HG03457 (cell line): Measurements from ENCODE around the gene AKIP1.
A peak's percentile ranks its signal among the peaks of the same experiment; 100 is the strongest.
"Not testable (repeated sequence)": the region's sequence is repeated elsewhere in the genome, so short reads cannot be mapped to it uniquely, and the experiment has no call there.

ENCODE experiments used
- ATAC-seq: cut with Tn5 transposase; IDR thresholded peaks from one replicate; pipeline ENCODE4 v1.9.1; 2021; ENCODE audit warnings: moderate number of reproducible peaks; ENCODE audit not compliant: unreplicated experiment

AKIP1 gene, protein sequence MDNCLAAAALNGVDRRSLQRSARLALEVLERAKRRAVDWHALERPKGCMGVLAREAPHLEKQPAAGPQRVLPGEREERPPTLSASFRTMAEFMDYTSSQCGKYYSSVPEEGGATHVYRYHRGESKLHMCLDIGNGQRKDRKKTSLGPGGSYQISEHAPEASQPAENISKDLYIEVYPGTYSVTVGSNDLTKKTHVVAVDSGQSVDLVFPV

DNA sequence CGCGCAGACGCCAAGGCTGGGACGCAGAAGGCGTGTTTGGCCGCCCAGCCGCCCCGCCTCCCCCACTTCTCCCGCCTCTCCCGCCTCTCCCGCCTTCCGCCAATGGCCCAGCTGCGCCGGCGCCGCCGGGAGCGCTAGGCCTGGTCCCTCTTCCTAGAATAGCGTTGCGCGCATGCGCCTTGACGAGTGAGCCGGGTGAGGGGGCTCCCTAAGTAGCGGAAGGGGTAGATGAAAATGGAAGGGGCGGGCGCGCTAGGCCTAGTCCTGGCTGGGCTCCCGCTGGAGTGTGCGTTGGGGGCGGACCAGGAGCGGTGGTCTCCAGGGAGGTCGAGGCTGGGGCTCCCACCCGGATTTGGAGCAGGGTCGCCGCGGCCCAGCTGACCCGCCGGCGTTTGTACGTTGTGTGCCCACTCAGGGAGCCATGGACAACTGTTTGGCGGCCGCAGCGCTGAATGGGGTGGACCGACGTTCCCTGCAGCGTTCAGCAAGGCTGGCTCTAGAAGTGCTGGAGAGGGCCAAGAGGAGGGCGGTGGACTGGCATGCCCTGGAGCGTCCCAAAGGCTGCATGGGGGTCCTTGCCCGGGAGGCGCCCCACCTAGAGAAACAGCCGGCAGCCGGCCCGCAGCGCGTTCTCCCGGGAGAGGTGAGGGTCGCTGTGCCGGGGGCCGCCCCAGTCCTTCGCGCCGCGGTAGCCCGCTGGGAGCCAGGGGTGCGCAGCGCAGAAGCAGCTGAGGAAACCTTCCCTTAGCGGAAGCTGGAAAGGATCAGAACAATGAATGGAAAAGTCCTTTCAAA lies at the start of gene AKIP1:
Gene AKIP1, plus strand, starts transcription at position 161 of the 795 bp plus-strand sequence. Its CDS starts 261 bp downstream, at position 422.
- peak; percentile 62 for ATAC-seq

DNA sequence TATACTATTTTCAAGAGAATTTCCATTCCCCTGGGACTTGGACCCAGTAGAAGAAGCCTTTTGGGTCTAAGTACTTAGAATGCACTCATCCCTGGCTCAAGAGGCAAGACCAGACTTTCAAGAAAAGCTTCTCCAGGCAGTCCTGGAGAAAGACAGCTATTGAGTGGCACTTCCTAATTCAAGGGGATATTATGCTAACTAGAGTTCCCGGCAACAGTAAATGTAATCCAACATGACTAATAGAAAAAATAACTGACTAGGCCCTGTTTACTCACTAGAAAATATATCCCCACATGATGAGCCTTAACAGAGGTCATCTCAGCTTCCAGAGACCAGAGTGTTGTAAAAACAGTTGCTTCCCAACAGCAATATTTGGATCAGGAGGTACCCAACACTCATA lies 47.2 kb upstream of the AKIP1 start:
- ATAC-seq: no peak

DNA sequence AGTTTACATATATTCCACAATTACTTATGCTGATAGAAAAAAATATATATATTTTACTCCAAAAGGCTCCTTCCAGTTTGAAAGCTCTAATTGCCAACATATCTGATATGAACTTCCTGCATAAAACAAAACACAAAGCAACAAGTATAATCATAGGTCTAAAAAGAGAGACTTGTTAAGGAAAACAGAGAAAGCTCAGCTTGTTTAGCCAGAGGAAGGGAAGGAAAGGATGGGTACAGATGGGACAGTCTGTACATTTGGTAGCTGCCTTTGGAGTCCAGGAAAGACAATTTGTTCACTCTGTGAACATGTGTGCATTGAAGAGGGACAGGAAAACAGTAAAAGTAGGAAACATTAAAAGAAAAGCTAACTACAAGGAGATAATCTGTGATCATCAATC lies 45.7 kb upstream of the AKIP1 start:
- no peak for ATAC-seq

DNA sequence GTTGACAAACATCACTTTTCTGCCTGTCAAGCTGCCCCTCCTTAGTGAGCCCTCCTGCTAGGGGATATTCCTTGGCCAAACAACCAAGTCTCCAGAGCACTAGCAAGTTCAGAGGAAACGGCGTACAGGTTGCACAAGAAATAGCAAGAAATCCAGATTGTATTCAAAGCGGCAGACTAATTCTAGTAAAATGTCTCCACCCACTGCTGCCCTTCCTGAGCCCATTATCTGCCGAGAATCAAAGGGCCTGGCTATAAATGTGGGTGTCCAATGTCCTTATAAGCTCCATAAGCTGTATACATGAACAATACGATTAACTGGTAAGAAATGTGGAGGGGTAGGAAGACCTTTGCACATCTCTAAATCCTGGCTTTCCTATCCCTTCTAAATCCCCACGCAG lies 44.0 kb upstream of the AKIP1 start:
- ATAC-seq: no peak

DNA sequence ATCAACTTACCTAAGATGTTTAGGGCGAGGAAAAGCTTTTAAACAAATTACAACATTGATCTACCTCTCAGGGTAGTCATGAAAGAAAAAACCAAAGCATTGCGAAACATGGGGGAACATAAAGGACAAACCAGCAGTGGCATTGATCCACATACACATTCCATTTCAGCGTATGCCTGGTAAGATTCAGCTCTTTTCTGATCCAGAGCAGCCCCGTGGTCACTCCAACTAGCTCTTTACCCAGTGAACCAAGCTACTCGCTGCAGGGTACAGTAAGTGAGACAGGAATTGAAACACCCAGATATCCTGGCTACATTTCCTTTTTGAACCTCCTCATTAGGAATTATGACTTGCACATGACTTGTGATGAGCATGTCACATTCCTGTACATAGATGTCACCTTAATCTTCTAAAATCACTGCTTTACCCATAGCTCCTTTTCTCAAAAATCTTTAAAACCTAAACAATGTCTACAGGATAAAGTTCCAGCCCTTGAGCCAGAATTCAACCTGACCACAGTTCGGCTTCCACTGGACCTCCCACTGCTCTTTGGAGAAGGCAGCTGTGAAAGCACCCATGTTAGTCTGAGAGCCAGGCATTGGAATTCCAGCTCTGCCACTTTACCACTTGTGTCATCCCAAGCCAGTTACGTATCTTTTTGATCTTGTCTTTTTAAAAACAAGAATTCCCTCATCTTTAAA lies 42.9 kb upstream of the AKIP1 start:
- no peak for ATAC-seq

DNA sequence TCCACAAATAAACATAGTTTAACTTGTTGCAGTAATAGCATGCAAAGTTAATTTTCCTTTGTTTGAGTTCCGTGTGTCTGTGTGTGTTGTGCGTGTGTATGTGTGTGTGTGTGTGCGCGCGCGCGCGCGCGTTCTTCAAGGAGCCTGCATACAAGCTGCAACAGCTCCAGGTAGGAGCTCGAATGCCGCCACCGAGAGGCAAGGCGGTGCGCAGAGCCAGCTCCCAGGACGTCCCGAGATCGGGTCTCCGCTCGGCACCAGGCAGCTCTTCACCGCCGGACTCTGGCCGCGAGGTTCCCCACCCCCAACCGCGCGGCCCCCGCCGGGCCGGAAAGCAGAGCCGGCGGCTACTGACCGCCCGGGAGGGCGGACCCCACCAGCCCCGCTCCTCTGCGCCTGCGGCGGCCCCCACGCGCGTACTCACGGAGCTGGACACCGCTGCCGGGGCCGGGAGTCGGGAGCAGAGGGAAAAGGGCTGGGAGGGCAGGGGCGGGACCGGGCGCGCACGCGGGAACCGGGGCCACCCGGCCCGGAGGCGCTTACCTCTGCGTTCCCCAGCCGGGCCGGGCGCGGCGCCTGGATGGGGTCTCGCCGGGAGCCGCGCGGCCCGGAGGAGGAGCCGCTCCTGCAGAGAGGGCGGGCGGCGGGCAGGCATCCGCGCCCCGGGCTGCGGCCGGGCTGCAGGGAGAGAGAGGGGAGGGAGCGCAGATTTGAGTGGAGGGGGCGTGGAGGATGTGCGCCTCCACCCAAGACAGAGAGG lies 40.4 kb upstream of the AKIP1 start:
- no peak for ATAC-seq

DNA sequence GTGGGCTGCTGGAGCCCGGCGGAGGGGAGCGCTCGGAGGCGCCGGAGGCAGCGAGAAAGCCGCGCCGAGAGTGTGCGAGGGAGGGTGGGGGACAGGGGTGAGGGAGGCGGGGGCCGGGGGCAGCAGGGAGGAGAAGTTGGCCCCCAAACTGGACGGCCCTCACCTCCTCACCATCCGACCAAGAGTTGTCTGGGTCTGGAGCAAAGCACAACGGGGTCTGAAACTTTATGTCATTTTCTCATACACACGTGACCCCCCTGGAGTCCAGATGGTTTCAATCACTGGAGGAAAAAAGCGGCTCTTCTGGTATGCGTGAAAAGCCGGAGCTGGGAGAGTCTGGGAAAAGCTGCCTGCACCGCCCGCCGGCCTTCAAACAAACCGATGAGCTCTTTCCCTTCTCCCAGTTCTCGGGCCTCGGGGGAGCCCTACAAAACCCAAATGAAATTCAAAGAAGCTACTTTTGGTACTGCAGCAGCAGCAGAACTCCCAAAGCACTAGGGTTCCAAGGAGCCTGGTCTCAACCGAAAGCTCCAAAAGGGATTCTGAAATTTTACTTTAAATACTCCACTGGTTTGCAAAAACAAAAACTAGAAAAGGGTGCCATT lies 39.7 kb upstream of the AKIP1 start:
- ATAC-seq: no peak

DNA sequence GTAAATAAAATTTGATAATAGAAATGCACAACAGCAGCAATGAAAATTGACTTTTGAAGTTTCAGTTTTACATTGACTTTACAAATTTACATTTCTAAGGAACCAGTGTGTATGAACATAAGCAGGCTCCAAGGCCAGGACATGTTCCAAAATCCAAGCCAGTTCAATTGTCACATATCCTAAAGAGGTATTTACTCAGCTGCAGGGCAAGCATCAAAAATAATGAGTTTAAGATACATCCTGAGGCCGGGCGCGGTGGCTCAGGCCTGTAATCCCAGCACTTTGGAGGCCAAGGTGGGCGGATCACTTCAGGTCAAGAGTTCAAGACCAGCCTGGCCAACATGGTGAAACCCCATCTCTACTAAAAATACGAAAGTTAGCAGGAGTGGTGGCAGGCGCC lies 39.0 kb upstream of the AKIP1 start:
- no peak for ATAC-seq

DNA sequence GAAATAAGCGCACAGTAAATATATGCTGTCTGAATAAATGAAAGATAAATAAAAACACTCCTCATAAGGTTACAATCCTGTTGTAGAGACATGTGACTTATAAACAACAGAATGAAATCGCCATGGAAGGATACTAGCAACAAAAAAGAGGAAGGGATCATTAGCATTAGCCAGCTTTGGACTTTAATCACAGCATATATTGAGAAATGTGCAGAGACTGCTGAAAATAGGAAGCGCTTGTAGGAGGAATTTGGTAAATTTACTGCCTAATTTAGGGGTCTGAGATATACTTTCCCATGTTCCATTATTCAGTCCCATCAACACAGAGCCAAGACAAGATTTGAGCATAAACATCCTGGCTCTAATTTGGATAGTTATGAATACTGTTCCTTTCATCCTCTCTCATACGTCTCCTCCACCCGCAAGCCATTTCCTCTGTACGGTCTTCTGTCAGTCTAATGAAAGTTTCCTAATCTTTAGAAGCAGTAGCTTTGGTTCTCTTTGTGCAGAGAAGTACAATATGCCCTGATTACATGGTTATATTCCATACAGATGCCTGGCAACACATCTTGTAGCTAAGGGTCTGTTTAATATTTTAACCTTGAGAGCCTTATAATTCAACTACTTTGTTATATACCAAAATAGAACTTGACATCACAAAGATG lies 37.1 kb upstream of the AKIP1 start:
- ATAC-seq: no peak

DNA sequence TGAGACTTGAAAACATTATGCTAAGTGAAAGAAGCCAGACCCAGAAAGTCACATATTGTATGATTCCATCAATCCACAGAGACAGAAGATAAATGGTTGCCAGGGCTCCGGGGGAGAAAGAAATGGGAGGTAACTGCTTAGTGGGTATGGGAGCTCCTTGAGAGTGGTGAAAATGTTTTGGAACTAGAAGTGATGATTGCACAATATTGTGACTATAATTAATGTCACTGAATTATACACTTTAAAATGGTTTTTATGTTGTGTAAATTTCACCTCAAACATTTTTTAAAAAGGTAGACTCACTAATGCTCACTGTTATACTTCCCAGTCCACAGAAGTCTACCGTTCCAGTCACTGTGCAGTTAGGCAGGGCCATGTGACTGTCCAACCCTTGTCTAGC lies 32.2 kb upstream of the AKIP1 start:
- ATAC-seq: no peak

DNA sequence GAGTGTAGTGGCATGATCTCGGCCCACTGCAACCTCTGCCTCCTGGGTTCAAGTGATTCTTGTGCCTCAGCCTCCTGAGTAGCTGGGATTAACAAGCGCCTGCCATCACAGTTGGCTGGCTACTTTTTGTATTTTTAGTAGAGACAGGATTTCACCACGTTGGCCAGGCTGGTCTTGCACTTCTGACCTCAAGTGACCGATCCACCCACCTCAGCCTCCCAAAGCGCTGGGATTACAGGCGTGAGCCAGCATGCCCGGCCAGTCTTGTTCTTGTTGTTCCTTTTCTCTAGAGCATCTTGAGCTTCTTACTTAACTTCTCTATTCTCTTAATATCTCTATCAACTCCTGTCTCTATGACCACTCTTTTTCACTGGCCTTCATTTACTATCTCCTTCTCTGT lies 29.4 kb upstream of the AKIP1 start:
- not testable (repeated sequence) for ATAC-seq

DNA sequence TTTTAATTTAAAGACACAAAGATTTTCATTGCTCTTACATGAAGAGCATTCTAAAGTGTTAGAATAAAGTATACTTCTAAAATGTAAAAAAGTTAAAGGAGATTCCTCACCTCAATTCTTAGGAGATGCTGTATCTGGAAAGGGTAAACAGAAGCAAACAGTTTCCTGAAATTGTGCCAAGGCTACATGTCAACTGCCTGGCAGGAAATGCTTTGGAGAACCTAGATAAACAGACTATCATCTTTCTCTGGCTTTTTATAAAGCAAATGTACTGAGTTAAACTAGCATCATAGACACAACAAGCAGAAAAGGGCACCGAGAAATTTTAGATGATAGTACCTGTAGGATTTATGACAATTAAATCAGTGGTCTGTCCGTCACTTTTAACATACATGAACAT lies 24.7 kb upstream of the AKIP1 start:
- no peak for ATAC-seq

DNA sequence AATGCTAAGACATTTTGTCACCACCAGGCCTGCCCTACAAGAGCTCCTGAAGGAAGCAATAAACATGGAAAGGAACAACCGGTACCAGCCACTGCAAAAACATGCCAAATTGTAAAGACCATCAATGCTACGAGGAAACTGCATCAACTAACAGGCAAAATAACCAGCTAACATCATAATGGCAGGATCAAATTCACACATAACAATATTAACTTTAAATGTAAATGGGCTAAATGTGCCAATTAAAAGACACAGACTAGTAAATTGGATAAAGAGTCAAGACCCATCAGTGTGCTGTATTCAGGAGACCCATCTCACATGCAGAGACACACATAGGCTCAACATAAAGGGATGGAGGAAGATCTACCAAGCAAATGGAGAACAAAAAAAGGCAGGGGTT lies 19.8 kb upstream of the AKIP1 start:
- not testable (repeated sequence) for ATAC-seq

DNA sequence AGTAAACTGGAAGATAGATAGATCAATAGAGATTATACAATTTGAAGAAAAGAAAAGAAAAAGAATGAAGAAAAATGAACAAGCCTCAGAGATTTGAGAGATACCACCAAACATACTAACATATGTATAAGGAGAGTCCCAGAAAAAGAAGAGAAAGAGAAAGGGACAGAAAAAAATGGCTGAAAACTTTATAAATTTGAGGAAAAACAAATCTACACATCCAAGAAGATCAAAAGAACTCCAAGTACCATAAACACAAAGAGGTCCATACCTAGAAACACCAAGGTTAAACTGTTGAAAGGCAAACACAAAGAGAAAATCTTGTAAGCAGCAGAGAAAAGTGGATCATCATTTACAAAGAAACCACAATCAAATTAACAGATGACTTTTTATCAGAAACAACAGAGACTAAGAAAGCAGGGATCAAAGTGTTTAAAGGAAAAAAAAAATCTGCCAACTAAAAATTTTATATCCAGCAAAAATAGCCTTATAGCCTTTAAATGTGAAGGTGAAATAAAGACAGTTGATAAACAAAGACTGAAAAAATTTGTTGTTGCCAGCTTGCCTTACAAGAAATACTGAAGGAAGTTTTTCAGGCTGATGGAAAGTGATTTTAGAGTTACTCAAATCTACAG lies 11.8 kb upstream of the AKIP1 start:
- no peak for ATAC-seq

DNA sequence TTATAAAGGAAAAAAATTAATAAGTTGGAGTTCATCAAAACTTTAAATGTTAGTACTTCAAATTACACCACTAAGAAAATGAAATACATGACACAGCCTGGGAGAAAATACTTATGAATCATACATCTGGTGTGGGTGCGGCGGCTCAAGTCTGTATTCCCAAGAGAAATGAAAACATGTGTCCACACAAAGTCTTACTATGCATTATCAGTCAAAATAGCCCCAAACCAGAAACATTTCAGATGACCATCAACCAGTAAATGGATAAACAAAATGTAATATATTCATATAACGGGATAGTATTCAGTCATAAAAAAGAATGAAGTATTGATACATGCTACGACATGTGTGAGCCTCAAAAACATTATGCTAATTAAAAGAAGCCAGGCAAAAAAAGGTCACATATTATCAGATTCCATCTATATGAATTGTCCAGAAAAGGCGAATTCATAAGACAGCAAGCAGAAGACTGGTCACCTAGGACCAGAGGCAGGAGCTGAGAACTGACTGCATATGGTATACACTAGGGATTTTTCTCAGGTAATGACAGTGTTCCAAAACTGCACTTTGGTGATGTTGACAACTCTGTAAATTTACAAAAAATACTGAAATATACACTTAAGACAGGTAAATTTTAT lies 5.3 kb upstream of the AKIP1 start:
- no peak for ATAC-seq

DNA sequence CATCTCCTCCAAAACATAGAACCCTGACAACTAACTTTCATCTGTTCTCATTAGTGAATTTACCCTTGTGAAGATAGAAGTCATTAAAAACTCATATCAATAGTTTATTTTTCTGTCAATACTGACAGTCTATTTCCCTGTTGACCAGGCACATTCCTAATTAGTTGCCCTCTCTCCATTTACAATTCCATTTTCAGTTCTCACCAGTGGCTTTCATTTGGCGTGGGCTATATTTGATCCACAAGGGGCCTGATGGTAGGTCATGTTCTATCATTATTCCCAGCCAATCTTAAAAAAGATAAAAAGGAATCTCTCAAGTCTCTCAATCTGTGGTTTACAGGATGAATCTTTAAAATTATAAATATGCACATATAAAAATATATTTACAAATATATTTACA lies 3.9 kb upstream of the AKIP1 start:
- ATAC-seq: no peak

DNA sequence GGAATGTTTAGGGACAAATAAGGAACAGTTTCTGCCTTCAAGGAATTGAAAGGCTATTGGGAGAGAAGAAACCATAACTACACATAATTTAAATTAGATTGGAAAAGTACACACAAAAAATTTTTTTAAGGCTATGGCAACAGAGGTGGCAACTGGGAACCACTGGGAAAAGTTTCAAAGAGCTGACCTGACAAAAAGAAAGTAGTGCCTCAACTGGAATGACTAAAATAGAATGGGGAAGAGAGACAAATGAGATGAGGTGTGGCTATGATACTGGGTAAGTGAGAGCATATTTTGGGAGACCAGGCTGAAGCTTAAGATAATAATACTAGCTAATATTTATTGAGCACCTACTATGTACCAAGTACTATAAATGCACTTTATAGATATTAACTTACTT lies 2.9 kb upstream of the AKIP1 start:
- no peak for ATAC-seq

DNA sequence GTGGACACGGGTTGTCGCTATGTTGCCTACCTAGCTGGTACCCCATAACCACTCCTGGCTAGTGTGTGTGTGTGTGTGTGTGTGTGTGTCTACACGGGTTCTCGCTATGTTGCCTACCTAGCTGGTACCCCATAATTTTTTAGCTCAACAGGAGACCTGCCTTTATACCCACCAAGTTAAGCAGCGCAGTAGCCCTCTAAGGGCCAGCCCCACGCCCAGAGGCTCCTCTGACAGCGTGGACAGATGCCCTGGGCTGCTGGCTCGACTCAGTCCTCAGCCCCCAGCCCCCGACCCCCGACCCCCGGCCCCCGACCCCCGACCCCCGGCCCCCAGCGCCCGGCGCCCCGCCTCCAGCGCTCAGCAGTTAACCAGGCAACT lies 351 bp upstream of the AKIP1 start:
- ATAC-seq: no peak

DNA sequence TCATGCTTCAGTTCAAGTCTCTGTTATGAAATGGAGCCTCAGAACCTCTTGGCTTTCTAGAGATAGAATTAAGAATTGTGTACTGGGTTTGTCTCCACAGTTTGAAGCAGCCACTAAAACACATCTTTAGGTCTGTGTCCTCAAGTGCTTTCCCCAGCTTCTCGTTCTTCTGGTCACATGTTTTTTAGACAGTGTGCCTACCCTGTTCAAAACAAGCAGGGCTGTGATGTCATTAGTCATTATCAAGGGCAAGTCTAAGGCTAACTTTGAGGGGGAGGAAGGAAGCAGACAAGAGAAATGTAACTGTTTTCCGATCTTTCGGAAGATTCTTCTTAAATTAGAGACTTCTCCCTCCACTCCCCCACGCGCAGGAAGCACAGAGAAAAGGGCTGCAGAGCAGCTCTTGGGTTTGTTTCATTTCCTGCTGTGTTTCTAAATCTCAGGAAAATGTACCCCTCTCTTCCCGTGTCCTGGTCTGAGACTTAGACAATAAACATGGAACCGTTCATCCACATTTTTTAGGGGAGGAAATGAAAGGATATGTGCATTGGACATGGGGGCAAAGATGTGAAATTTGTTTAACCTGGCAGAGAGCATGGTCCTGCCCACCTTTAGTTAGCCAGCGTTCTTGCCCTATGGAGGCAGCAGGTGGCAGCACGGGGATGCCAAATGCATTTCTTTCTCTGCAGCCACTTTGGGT lies 3.1 kb downstream of the AKIP1 start:
- no peak for ATAC-seq
